Transverse colon (tissue), 4 donors: ENCODE measurements around the gene SPACA6.

Experiments
- CTCF ChIP-seq, 5 experiments: fragments of 200-600 bp in 3 of 5; fragments of 450-650 bp in 2 of 5; sonication (generic) in 3 of 5; IDR thresholded peaks; 1 replicate in 2 of 5; 2 replicates in 3 of 5; pipeline ENCODE4 v1.5.1; 2016 to 2017; ENCODE audit warnings: antibody characterized with exemption in 5 of 5, inconsistent platforms in 3 of 5, mild to moderate bottlenecking in 2 of 5, moderate library complexity in 1 of 5
- POLR2A ChIP-seq: fragments of 450-650 bp; IDR thresholded peaks from one replicate; pipeline ENCODE4 v1.6.1; 2016; ENCODE audit warnings: antibody characterized with exemption, mild to moderate bottlenecking, moderate library complexity
- POLR2AphosphoS5 ChIP-seq, 3 donors: sonication (generic); formaldehyde crosslinking; IDR thresholded peaks; one replicate each; pipeline ENCODE4 v1.6.1; 2016; ENCODE audit warnings: antibody characterized with exemption in 3 of 3

DNA sequence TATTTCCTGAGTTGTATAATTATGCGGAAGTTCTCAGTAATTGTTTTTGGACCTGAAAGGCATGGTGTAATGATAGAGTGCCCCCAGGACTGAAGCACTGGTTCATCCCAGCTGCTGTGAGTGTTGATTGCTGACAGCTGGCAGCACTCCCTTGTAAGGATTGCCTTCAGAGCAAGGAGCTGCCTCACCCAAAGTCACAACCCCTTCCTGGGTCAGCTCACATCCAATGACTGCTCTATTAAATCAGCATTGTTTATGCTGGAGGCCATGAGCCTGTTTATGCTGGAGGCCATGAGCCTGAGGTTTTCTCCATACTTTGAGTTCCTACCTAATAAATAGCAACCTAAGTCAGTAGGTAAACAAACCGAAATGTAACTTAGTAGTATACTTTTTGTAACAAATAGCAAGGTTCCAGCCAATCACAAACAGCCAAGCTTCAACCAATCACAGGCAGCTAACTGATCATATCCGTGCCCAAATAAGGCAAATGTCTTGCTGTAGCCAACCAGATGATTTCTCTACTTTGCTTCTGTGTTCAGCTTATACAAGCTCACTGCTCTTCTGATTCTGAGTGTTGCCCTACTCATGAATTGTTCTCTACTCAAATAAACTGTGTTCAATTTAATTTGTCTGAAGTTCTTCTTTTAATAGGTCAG, 11.7 kb upstream of the SPACA6 start:
- TF ChIP-seq CTCF (IDR thresholded peaks at IDR 0.05), result no peak
- TF ChIP-seq POLR2A, result no peak
- TF ChIP-seq POLR2AphosphoS5 (IDR thresholded peaks at IDR 0.05), result no peak
